G401 (cell line): ENCODE measurements around the gene C2orf49. TPM values are rescaled to one million over a fixed set of nuclear protein-coding genes. Genes with fewer than 3 reads are reported as not detected.
A peak's percentile ranks its signal among the peaks of the same experiment; 100 is the strongest.

Experiments
- DNase-seq: peaks from one replicate; pipeline ENCODE4 v3.0.0-alpha.2; 2015; ENCODE audit warnings: low spot score
- in situ Hi-C: cut with HindIII; loops from 2 replicates; pipeline ENCODE4 v1.10.0; 2016; ENCODE audit warnings: low sequenced_read_pairs, mixed read lengths
- total RNA-seq: library from RNA; depleted of rRNA; stranded (reverse); fragments of >200 nt; shearing (Covaris generic); gene quantifications from 2 replicates; pipeline ENCODE4 v1.2.3, GENCODE V29; 2014

Gene C2orf49
- total RNA-seq, 1 experiment from 2014 or later: 46.0 TPM

- DNase-seq: peak; percentile 48
- in situ Hi-C loops: no loop called here
Observed at GRCh38 chr2:105344704-105345345, 7.5 kb downstream of the C2orf49 start.

GRCh38 chr2:105357122-105357521 lies 19.8 kb downstream of the C2orf49 start:
- DNase-seq: no peak
- in situ Hi-C loops: no loop called here

- DNase-seq: no peak
- in situ Hi-C loops: no loop called here
Observed at GRCh38 chr2:105358593-105358992, 21.3 kb downstream of the C2orf49 start.

GRCh38 chr2:105361102-105361889 lies 24.0 kb downstream of the C2orf49 start:
- in situ Hi-C loops: loop anchor here (5.0 kb wide), 1 partner anchor 41 kb away; no protein-coding TSS in a partner anchor

GRCh38 chr2:105362862-105363591 lies 25.7 kb downstream of the C2orf49 start:
- in situ Hi-C loops: loop anchor here (5.0 kb wide), 1 partner anchor 39 kb away; no protein-coding TSS in a partner anchor
- no peak for DNase-seq

More at GRCh38 chr2:105361102-105361889, 24.0 kb downstream of the C2orf49 start:
- DNase-seq: no peak

- in situ Hi-C loops: loop anchor here (5.0 kb wide), 1 partner anchor 38 kb away; no protein-coding TSS in a partner anchor
- no peak for DNase-seq
Observed at GRCh38 chr2:105364436-105365139, 27.2 kb downstream of the C2orf49 start.

- in situ Hi-C loops: no loop called here
- no peak for DNase-seq
Observed at GRCh38 chr2:105365206-105365605, 27.9 kb downstream of the C2orf49 start.

GRCh38 chr2:105368759-105369408 lies 31.5 kb downstream of the C2orf49 start:
- DNase-seq: no peak
- in situ Hi-C loops: no loop called here

GRCh38 chr2:105369777-105370690 lies 32.7 kb downstream of the C2orf49 start:
- DNase-seq: peak; percentile 92
- in situ Hi-C loops: no loop called here

GRCh38 chr2:105371156-105371555 lies 33.8 kb downstream of the C2orf49 start:
- DNase-seq: no peak
- in situ Hi-C loops: no loop called here

GRCh38 chr2:105371810-105372209 lies 34.5 kb downstream of the C2orf49 start:
- in situ Hi-C loops: no loop called here
- DNase-seq: no peak

- peak; percentile 95 for DNase-seq
- in situ Hi-C loops: no loop called here
Observed at GRCh38 chr2:105373344-105373781, 36.0 kb downstream of the C2orf49 start.

GRCh38 chr2:105373895-105374401 lies 36.6 kb downstream of the C2orf49 start:
- no peak for DNase-seq
- in situ Hi-C loops: no loop called here

GRCh38 chr2:105375001-105375561 lies 37.7 kb downstream of the C2orf49 start:
- in situ Hi-C loops: loop anchor here (25.0 kb wide), 1 partner anchor 137 kb away; no protein-coding TSS in a partner anchor

GRCh38 chr2:105376010-105376409 lies 38.7 kb downstream of the C2orf49 start:
- no peak for DNase-seq
- in situ Hi-C loops: loop anchor here (25.0 kb wide), 1 partner anchor 136 kb away; no protein-coding TSS in a partner anchor

More at GRCh38 chr2:105375001-105375561, 37.7 kb downstream of the C2orf49 start:
- DNase-seq: no peak

- DNase-seq: no peak
- in situ Hi-C loops: loop anchor here (25.0 kb wide), 1 partner anchor 135 kb away; no protein-coding TSS in a partner anchor
Observed at GRCh38 chr2:105376789-105377240, 39.5 kb downstream of the C2orf49 start.

- DNase-seq: no peak
- in situ Hi-C loops: loop anchor here (25.0 kb wide), 1 partner anchor 134 kb away; no protein-coding TSS in a partner anchor
Observed at GRCh38 chr2:105377871-105378270, 40.5 kb downstream of the C2orf49 start.
